HG03045 (cell line): ENCODE data around the gene ADARB2.
"Not testable (repeated sequence)": the region's sequence is repeated elsewhere in the genome, so short reads cannot be mapped to it uniquely, and the experiment has no call there.

Experiments
- ATAC-seq: cut with Tn5 transposase; IDR thresholded peaks from one replicate; pipeline ENCODE4 v1.9.1; 2021; ENCODE audit warnings: mild to moderate bottlenecking, moderate library complexity; ENCODE audit not compliant: unreplicated experiment

Gene ADARB2

DNA sequence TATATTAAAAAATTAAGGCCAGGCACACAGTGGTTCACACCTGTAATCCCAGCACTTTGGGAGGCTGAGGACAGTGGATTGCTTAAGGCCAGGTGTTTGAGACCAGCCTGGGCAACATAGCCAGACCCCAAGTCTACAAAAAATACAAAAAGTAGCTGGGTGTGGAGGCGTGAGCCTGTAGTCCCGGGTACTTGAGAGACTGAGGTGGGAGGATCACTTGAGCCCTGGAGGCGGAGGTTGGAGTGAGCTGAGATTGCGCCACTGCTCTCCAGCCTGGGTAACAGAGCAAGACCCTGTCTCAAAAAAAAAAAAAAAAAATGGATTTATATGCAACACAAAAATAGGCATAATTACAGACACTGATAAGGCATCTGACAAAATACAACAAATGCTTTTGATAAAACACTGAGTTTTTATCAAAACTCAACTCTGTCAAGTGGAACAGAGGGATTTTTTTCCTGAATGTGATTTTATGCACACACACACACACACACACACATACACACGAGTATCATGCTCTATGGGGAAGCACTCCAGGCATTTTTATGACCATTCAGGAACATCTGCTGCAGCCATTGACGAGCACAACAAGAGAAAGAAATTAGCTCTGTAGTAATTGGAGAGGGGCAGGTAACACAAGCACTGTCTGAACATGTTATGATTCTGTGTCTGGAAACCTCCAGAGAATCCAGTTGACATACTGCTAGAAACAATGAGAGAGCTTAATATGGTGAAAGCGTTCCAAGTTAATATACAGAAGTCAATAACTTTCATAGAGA lies 488.0 kb downstream of the ADARB2 start:
- no peak for ATAC-seq

DNA sequence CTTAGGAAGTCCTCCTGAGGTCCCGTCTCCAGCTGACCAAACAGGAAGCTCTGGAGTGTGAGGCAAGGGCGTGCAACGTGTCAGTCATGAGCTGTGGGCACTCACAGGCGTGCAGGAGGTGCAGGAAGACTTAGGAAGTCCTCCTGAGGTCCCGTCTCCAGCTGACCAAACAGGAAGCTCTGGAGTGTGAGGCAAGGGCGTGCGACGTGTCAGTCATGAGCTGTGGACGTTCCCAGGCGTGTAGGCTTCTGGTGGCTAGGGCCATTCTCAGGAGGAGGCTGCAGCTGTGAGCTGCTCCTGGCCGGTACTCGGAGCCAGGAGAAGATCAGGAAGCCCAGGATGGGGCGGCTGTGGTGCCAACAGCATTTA lies 489.1 kb downstream of the ADARB2 start:
- not testable (repeated sequence) for ATAC-seq

DNA sequence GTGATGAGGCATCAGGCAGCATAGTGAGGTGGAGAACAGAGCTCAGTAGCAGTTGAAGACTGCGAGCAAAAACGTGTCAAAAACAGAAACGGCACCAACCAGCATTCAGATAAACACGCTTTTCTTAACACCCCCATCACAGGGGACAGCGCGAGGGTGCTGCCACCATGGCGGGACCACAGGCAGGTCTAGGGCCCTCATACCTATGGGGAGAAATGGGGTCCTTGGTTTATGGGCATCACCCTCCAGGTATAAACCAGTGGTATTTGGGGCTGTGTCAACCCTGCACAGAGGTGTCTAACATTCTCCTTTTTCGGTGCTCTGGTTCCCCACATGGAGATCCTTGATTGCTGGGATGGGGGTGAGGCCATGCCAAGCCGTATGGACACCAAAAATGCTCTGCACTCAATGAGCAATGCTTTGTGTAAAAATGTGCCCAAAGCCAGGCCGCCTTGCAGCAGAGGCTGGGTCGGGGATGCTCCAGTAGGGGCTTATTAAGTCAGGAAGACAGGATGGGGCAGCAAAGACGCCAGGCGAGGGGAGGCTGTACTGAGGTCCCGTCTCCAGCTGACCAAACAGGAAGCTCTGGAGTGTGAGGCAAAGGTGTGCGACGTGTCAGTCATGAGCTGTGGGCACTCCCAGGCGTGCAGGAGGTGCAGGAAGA lies 489.6 kb downstream of the ADARB2 start:
- no peak for ATAC-seq

- ATAC-seq = no peak
Observed at GRCh38 chr10:1244493-1244892, 492.8 kb downstream of the ADARB2 start.

GRCh38 chr10:1243486-1244234 lies 493.7 kb downstream of the ADARB2 start:
- ATAC-seq = no peak

DNA sequence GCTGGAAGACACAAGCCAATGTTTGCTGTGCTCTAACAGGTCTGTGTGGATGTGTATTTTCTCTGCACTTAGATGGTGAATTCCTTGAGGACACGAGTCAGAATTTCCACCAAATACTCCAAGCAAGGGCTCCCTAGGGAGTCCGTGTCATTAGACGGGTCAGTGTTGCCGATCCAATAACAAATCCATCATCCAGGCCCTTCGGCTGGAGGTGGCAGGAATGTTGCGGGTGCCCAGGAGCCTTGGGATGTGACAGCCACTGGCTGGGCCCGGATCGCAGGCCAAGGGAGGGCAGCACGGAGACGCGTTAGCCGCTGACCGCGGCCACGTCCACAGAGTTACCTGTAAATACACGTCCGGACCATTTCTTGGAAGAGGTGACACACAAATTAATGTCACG lies 494.4 kb downstream of the ADARB2 start:
- no peak for ATAC-seq

DNA sequence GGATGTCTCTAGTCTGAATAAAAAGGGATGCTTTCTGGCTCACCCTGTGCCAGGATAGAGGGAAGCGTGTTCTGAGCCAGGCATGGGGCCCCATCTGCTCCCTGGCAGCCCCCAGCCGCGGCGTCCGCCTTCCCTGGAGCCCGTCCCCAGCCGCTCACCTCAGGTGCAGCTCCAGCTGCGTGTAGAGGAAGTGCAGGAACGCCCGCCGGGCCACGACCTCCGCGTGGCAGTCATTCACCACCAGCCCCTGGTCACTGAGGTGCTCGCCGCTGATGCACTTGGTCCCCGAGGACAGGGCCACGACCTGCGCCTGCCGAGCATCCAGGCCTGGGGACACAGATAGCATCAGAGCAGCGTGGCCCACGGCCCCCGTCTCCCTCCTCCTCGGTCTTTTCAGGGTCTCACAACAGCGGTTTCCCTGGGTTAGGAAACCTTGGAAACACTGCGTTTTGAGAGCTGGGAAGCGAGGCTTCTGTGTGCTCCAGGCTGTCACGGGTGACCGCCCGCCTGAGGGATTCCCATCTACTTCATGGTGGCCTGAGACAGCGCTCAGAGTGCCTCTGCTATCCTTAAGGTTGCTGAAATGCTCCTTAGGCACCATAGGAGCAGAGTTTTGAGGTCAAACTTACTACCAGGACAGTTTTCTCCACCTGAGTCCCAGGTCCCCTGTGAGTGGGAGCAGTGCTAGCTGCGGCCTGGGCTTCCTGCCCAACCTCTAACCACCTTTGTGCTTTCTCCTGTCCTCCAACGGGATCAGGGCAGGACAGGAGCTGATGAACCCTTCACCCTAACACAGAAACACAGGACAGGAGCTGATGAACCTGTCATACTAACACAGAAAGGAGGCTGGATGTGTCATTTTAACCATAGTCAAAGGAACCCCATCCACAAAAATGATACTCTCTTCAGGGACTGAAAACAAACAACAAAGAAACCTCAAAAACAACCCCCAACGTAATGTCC lies 495.1 kb downstream of the ADARB2 start:
- no peak for ATAC-seq

- no peak for ATAC-seq
Observed at GRCh38 chr10:1241322-1241890, 495.9 kb downstream of the ADARB2 start.

- ATAC-seq = no peak
Observed at GRCh38 chr10:1240341-1240775, 497.0 kb downstream of the ADARB2 start.

- ATAC-seq = no peak
Observed at GRCh38 chr10:1233031-1233430, 504.3 kb downstream of the ADARB2 start.

DNA sequence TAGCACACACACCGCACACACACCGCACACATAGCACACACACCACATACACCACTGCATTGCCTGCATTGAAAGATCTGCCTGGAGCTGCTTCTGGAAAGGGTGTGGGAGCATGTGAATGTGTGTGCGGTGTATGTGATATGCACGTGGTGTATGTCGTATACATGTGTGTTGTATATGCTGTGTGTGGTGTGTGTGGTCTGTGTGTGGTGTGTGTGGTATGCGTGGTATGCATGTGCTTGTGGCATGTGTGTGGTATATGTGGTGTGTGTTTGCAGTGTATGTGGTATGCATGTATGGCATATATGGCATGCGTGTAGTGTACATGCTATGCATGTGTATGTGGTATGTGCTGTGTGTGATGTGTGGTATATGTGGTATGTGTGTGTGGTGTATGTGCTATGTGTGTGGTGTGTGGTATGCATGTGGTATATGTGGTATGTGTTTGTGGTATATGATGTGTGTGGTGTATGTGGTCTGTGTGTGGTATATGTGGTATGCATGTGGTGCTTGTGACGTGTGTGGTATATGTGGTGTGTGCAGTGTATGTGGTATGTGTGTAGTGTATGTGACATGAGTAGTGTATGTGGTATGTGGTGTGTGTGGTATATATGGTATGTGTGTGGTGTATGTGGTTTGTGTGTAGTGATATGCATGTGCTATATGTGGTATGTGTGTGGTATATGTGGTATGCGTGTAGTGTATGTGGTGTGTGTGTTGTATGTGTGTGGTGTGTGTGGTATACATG lies 505.0 kb downstream of the ADARB2 start:
- no peak for ATAC-seq

- no peak for ATAC-seq
Observed at GRCh38 chr10:1230592-1231275, 506.6 kb downstream of the ADARB2 start.

DNA sequence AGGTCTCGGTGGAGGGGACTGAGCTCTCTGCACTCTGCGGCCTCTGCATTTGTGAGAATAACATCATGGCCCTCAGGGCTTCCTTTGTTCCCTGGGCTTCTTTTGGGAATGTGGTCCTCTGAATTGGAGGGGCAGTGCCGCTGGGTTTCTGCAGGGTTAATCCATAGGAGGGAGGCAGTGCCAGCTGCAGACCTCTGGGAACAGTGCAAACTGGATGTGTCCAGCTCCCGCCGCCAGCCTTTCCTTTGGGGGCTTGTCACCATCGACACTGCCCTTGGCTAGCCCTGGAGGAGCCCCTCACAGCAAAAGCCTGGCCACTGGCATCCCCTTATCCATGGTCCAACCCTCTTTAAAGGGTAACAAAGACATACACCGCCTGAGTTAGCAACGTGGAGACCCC lies 507.2 kb downstream of the ADARB2 start:
- no peak for ATAC-seq

- no peak for ATAC-seq
Observed at GRCh38 chr10:1229574-1229973, 507.8 kb downstream of the ADARB2 start.

DNA sequence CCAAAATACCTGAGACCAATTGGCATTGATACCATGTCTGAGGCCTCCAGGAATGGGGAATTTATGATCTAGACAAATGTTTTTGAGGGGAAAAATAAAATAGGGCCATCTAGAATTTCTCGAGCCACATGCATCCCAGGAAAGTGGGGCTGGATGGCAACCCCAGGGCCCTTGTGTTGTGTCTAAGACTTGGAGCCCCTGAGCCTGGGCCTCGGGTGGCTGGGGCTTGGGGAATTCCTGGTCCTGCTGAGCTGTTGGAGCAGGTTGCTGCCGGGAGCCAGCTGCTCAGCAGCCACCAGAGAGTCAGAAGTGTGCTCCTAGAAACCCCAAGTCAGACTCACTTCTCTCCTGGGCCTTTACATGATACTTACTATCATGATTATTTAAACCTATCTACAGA lies 508.2 kb downstream of the ADARB2 start:
- ATAC-seq = no peak

- ATAC-seq = no peak
Observed at GRCh38 chr10:1228467-1228975, 508.8 kb downstream of the ADARB2 start.

DNA sequence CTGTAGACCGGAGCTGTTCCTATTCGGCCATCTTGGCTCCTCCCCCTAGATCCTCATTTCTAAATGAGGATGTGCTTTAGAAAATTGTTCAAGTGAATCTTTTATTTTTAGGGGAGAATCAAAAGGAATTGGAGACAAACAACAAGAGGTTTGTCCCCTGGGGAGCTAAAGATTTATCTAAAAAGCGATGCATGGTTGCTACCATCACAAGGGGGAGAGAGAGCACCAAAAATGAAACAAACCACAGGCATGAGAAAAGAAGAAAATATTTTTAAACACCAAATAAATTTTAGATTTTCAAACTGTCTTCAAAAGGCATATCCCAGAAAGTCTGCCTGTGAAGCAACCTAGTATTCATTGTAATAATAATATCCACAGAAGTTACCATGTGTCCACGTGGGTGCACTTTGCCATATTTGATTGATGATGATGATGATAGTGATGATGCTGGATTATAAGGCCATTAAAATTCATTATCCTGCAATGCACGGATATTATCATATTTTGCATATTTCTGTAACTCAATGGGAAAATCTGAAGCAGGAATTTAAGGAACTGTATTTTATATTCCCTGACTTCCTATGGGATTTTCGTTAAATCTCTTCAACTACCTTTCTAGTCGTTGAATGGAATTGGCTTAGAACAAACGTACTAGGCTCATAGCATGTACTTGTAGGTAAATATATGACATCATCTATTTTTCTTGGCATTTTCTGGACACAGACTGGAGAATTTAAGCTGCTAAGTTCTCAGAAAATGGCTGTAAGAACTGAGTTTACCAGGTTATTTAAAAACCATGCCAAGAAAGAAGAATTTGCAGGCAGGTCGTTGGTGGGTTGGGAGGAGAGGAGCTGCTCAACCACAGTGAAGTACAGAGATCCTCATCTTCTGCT lies 509.6 kb downstream of the ADARB2 start:
- no peak for ATAC-seq

- not testable (repeated sequence) for ATAC-seq
Observed at GRCh38 chr10:1226907-1227306, 510.4 kb downstream of the ADARB2 start.
